ENCODE measurements around the gene FARP2.
"Not testable (repeated sequence)": the region's sequence is repeated elsewhere in the genome, so short reads cannot be mapped to it uniquely, and the experiment has no call there.

DNA sequence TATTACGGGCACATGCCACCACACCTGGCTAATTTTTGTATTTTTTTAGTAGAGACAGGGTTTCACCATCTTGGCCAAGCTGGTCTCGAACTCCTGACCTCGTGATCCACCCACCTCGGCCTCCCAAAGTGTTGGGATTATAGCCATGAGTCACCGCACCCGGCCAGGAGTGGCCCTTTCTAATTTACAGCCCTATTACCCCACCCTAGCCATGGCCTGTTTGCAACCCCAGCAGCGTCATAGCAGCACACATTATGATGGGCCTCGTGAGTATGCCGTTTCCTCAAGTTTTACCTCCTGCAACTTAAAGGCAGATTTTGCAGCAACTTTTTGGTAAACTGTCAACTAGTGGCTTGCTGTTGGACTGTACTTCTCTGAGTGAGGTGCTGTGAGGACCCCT lies 97.8 kb downstream of the FARP2 start:
- TF ChIP-seq, protein P1, sequence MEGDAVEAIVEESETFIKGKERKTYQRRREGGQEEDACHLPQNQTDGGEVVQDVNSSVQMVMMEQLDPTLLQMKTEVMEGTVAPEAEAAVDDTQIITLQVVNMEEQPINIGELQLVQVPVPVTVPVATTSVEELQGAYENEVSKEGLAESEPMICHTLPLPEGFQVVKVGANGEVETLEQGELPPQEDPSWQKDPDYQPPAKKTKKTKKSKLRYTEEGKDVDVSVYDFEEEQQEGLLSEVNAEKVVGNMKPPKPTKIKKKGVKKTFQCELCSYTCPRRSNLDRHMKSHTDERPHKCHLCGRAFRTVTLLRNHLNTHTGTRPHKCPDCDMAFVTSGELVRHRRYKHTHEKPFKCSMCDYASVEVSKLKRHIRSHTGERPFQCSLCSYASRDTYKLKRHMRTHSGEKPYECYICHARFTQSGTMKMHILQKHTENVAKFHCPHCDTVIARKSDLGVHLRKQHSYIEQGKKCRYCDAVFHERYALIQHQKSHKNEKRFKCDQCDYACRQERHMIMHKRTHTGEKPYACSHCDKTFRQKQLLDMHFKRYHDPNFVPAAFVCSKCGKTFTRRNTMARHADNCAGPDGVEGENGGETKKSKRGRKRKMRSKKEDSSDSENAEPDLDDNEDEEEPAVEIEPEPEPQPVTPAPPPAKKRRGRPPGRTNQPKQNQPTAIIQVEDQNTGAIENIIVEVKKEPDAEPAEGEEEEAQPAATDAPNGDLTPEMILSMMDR (IDR thresholded peaks at IDR 0.05; ENCODE audit: low read length) = not testable (repeated sequence)
- TF ChIP-seq EZH2 (IDR thresholded peaks at IDR 0.05; ENCODE audit: borderline replicate concordance, low read length) = not testable (repeated sequence)
